Lung microvascular endothelial cell (primary cell): ENCODE results near the gene CAVIN4. TPM values are rescaled to one million over a fixed set of nuclear protein-coding genes. Genes with fewer than 3 reads are reported as not detected.

Experiments
- DNase-seq, 2 donors: peaks; one replicate each; pipeline versions ENCODE4 v3.0.0 to v3.0.0-alpha.2; 2010; ENCODE audit warnings: low read depth in 2 of 2
- total RNA-seq: library from RNA; depleted of rRNA; stranded (reverse); fragments of >200 nt; gene quantifications from 2 replicates; pipeline ENCODE4 v1.2.1, GENCODE V29; 2014

The CAVIN4 gene
- total RNA-seq, 1 donor from 2014 or later = 1.8 TPM

- peak in 1 of 2 donors; percentile 75 for DNase-seq
Observed at GRCh38 chr9:100590481-100590880, 12.6 kb downstream of the CAVIN4 start.

GRCh38 chr9:100591139-100591538 lies 13.3 kb downstream of the CAVIN4 start:
- no peak for DNase-seq

DNA sequence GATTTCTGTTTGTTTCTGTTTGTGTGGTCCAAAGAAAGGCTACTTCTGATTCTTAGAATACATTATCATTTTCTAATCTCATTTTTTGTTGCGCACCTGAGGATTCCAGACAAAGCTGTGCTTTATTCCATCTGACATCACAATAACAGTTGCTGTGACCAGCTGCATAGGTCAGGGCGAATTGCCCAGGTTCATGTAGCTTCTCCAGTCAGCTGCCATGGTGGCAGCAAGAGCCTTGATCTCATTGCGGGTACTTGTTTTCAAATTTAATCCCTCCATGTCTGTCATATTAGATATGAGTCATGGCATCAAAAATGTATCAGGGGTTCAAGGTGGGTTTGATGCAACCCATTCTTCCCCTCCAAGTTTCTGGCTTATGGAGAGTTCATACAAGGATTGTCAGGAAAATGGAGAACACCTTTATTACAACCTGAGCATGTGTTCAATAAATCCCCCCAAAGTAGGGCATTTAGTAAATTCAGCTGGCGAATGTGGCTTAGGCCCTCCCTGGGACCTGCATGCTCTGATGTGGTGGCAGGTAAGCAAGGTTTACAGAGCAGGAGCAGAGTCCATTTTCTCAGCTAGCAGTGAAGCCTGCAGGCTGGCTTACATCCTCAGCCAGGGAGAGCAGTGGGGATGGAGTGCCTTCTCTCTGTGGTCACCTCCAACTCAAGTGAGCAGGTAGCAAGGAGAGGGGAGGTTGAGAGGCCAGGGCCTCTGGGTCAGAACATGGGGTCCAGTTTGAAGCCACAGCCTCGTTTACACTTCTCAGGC lies 13.9 kb downstream of the CAVIN4 start:
- no peak for DNase-seq

DNA sequence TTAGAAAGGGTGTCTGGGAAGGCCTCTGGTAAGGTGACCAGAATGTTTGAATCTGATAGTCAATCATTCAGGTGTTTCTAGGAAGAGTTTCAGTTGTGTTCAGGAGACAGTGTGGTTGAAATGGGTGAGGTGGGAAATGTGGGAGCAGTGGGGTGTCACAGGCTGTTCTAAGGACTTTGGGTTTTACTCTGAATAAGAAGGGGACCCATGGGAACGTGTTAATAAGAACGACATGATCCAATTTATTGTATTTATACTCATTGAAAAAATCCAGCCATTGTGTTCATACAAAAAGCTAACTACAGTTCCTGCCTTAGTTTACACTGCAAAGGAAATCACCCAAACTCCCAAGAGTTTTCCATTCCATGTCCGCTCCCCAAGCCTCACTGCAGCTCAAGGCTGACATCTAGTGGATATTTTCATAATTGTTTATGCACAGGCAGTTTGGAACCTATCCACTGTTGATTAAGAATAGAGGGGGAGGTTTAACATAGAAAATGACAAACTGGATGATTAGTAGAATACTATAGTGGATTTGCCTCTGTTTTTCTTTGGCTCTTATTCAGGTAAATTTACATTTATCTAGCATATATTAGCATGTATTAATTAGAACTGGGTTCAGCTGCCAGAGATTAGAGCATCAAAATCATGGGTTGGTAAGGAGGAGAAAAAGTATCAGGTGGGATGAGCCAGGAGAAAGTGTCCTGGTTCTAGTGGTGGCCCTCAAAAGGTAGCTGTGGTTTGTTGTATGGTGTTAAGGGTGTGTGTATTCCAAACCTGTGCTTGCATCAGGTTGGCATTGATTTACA lies 17.7 kb downstream of the CAVIN4 start:
- DNase-seq = peak; percentile 75 to 83

- no peak for DNase-seq
Observed at GRCh38 chr9:100597236-100597635, 19.4 kb downstream of the CAVIN4 start.

GRCh38 chr9:100598641-100599145 lies 20.8 kb downstream of the CAVIN4 start:
- peak; percentile 81 to 84 for DNase-seq

- DNase-seq = no peak
Observed at GRCh38 chr9:100600521-100601079, 22.7 kb downstream of the CAVIN4 start.

DNA sequence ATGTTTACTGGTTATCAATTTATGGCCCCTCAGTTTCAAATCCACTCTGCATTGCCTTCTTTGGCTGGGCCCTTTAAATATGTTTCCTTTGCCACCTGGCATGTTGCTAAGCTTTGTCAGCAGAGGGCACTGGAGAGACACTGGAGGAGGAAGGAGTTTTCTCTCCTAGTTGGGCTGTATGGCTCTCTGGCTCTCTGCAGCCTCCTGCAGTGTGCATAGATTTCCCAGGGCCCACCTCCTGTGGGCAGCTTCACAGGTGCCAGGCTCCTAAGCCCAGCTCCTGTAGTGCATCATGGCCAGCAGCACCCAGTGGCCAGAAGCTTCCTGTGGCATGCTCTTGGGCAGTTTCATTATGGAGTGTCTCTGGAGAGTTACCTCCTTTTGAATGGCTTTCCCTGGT lies 23.3 kb downstream of the CAVIN4 start:
- DNase-seq = peak; percentile 59 to 68

DNA sequence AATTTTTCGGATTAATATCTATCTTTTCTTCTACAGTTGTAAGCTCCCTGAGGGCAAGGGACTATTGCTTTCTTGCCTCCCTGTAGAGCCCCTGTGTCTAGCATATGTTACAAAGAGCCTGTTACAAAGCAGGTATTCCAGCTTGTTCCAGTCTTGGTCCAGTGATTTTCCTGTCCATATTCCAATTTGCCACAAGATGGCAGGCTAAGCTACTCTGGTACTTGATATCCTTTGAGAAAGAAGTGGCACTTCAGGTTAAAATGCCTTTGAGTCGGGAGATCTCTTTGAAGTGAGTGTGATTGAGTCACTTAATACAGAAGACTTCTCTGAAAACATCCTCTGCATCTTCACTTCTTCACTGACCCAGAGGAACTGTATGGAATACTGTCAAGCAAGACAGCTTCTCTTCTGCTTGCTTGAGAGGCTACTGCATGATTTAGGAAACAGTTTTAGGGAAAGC lies 24.5 kb downstream of the CAVIN4 start:
- peak; percentile 66 for DNase-seq

DNA sequence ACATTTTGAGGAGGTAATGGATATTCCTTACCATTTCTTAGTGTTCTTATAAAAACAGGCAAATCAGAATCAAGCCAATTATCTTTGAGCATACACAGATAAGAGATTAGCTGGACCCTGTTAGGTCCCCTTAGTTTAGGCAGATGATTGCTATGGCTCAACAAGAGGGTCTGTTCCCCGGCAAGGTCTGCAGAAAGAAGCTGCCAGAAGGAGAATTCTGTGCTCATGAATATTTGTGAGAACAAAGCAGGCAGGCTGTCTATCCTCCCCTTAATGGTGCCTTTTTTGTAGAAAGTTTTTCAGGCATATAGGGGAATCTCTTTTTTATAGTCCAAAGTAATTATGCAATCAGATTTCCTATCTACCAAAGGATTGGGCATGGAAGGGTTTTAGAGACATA lies 27.5 kb downstream of the CAVIN4 start:
- DNase-seq = no peak

GRCh38 chr9:100619194-100619593 lies 41.3 kb downstream of the CAVIN4 start:
- DNase-seq = no peak

DNA sequence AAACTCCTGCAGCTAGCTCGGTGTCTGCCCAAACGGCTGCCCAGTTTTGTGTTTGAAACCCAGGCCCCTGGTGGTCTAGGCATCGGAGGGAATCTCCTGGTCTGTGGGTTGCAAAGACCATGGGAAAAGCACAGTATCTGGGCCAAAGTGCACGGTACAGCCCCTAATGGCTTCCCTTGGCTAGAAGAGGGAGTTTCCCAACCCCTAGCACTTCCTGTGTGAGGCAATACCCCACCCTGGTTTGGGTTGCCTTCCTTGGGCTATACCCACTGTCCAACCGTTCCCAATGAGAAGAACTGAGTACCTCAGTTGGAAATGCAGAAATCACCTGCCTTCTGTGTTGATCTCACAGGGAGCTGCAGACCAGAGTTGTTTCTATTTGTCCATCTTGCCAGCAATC lies 41.8 kb downstream of the CAVIN4 start:
- DNase-seq = no peak

DNA sequence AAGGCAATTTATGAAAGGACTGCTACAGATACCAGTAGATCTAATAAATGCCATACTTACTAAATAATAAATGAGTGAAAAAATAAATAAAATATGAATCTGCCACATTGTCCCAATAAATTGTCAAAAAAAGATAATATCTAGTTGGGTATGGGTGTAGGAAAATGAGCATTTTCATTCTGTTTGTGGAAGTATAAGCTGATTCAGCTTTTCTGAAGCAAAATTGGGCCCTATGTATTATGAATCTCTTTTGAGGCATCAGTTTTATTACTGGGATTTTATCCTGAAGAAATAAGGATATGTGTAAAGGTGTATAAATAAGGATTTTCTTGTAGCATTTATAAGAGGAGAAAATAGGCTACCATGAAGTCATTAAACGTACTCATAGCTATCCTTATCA lies 46.1 kb downstream of the CAVIN4 start:
- DNase-seq = no peak

- DNase-seq = no peak
Observed at GRCh38 chr9:100626949-100627348, 49.1 kb downstream of the CAVIN4 start.

DNA sequence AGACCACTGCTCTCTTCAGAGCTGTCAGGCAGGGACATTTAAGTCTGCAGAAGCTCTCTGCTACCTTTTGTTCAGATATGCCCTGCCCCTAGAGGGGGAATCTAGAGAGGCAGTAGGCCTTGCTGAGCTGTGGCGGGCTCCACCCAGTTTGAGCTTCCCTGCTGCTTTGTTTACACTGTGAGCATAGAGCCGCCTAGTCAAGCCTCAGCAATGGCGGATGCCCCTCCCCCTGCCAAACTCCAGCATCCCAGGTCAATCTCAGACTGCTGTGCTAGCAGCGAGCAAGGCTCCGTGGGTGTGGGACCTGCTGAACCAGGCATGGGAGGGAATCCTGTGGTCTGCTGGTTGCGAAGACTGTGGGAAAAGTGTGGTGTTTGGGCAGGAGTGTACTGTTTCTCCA lies 59.9 kb downstream of the CAVIN4 start:
- DNase-seq = no peak

Other genes starting within 250 kb of the CAVIN4 start
- 18.5 TPM in 2 replicates for gene TEX10, start 225.1 kb upstream of the CAVIN4 start, total RNA-seq
- gene MSANTD3, start 150.9 kb upstream of the CAVIN4 start, total RNA-seq = 38.9 and 45.1 TPM in 2 replicates
- gene TMEFF1, start 104.9 kb upstream of the CAVIN4 start, total RNA-seq = 10.5 and 11.5 TPM in 2 replicates